Activated naive CD8-positive, alpha-beta T cell treated with anti-CD3 and anti-CD28 coated beads, Interleukin-2, amount 50 U/mL, for 16 hours (primary cell): ENCODE results near the gene SLC2A4RG.

Experiments
- DNase-seq: peaks from one replicate; pipeline ENCODE4 v3.0.0-alpha.2; 2020; ENCODE audit warnings: low read depth, low spot score

SLC2A4RG gene

DNA sequence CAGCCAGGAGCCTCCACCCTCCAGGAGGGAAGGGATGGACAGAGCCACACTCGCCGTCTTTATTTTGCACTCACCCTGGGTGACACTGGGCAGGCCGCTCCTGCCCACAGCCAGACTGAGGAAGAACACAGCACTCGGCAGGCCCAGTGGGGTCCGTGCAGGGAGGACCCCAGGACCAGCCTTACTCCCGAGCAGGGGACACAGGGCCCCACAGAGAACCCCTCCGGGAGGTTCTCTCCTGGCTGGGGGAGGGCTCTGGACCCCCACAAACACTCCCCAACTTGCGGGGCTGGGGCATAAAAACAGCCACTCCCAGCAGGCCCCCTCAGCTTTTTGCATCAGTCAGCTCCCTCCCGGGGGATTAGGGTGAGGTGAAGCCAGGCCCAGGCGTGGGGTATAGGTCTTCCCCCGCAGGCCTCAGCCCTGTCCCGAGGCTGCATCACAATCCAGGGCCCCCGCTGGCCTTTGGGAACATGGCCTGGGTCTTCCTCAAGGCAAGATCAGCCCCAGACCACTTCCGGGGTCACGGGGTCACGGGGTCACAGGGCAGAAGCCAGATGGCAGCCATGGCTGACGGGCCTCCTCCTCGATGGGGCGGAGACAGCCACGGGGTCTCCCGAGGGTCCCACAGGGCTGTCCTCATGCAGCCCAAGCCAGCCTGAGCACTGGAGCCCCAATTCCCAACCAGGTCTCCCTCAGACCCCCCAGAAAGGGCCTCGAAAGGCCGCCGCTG lies 39.9 kb upstream of the SLC2A4RG start:
- DNase-seq: no peak

DNA sequence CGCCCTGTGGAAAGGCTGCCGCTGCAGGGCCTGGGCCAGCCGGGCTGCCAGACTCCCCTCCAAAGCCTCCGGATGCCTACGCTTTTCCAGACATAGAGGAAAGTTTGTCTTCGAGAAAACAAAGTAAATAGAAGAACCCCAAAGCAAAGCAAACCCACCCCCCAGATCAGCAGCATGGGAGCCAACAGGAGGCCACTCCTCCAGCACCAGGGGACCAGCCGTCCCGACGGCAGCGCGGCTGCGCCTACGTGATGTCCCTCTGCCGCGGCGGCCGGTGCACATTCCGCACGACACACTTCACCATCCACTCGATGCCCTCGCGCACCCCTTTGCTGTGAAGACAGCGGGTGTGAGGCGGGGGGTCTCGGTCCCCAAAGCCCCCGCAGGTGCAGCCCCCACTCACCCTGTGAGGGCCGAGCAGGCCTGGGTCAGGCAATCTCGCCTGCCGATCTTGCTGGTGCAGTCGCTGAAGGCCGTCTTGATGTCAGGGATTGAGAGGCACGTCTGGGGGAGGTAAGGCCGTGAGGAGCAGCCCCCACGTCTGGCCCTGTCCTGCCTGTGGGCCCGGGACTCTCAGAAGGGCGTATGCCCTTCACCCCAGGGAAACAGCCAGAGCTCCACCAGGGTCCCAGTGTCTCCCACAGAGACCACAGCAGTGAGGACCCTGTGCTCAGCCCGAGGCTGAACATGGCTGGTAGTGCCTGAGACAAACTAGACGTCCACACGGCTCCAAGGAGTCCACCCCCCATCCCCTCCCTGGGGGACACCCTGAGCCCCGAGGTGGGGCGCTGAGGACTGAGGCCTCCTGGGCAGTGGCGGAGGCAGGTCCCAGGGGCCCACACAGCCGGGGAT lies 39.2 kb upstream of the SLC2A4RG start:
- DNase-seq: no peak

- no peak for DNase-seq
Measured at GRCh38 chr20:63701051-63701328, 38.6 kb upstream of the SLC2A4RG start.

DNA sequence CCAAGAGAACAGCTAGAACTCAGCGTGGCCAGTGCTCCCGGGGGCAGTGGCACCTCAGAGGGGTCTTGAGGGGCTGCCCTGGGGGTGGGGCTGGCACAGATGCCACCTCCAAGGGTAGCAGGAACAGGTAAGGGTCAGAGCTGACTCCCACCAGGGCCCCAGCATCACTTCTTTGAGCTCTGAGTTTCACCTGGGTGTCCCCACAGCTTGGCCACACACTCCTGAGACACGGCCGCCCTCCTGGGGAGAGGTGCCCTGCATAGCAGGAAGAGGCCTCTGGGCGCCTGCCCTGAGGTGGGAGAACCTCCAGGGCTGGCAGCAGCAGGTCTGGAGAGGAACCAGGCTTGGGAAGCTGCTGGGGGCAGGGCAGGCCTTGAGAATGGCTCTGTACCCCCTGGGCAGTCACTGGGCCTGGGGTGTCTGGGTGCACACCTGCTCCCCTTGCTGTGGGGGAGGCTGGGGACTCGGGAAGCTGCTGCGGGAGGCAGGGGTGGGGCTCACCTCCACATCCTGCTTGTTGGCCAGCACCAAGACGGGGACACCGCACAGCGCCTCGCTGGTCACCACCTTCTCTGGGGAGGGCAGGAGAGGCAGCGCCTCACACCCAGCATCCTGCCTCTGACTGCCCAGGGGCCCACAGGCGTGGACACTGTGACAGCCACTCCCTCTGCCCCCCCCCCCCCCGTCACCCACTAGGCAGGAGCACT lies 38.1 kb upstream of the SLC2A4RG start:
- no peak for DNase-seq

- DNase-seq: no peak
Measured at GRCh38 chr20:63702036-63702665, 37.4 kb upstream of the SLC2A4RG start.

DNA sequence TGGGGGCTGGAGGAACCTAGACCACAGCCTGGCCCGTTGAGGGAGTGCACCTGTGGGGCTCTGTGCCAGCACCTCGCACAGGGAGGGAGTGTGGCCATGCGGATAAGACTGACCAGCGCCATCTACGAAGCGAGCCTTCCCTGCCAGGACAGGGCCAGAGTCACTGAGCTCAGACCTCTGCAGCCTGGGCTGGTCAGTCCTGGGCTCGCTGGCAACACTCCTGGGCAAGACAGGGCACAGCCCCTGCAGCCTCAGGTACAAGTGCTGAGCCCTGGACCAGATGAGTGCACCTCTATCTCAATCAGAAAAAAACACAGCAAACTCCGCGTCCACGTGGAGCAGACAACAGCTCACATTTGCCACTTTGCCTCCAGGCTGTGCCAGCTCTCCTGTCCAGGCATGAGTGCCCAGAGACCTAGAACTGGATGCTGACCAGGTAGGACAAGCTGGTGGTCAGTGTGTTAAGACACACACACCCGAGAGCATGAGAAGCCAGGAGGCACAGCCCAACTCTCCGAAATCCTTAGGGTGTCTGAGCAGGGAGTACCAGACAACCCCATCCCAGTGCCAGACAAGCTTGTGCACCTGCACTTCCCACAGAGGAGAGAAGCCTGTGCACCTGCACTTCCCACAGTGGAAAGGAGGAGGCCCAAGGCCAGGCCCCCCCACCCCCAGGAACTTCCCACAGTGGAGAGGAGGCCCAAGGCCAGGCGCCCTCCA lies 36.7 kb upstream of the SLC2A4RG start:
- no peak for DNase-seq

- DNase-seq: no peak
Measured at GRCh38 chr20:63703471-63703975, 36.1 kb upstream of the SLC2A4RG start.

DNA sequence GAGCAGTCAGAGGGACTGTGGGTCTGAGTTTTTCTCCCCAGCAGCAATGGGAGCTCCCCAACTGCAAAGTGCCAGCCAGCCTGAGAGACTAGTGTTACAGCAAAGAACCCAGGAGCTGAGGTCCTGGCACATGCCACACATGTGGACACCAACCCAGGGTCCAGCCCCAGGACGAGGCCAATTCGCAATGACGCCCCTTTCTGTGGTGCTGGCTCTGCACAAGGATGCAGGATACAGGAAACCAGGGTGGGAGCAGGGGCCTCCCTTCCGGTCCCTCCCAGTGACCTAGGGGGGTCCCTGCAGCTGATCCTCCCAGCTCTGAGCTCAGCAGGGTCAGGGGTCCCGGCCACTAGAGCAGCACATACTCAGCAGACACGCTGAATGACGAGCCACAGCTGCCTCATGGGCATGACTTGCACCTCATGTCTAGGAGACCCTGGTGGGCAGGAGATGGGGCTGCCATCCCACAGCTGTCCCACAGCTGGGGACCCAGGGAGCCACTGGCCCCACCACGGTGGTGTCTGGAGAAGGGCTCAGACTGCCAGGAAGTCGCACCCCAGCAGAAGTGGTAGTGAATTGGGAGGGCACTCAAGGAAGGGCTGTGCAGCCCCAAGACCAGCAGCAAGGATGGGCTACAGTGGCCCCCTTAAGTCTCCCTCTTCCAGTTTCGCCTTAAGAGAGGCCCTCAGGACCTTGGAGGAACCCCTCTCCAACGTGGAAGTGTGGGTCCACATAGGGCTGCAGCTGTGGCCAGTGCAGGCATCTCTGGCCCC lies 35.4 kb upstream of the SLC2A4RG start:
- DNase-seq: no peak

GRCh38 chr20:63704749-63705117 lies 34.8 kb upstream of the SLC2A4RG start:
- no peak for DNase-seq

GRCh38 chr20:63705232-63706026 lies 34.1 kb upstream of the SLC2A4RG start:
- no peak for DNase-seq

GRCh38 chr20:63706027-63706695 lies 33.4 kb upstream of the SLC2A4RG start:
- DNase-seq: no peak

GRCh38 chr20:63706852-63707557 lies 32.6 kb upstream of the SLC2A4RG start:
- no peak for DNase-seq

- DNase-seq: peak; percentile 70
Measured at GRCh38 chr20:63707558-63708300, 31.8 kb upstream of the SLC2A4RG start, which contains the start of the genes ARFRP1 and ZGPAT. ARFRP1 (minus strand) TSS chr20:63707976; CDS start chr20:63707091, 885 bp downstream. ZGPAT (plus strand) TSS chr20:63708039; CDS start chr20:63708581, 542 bp downstream.

DNA sequence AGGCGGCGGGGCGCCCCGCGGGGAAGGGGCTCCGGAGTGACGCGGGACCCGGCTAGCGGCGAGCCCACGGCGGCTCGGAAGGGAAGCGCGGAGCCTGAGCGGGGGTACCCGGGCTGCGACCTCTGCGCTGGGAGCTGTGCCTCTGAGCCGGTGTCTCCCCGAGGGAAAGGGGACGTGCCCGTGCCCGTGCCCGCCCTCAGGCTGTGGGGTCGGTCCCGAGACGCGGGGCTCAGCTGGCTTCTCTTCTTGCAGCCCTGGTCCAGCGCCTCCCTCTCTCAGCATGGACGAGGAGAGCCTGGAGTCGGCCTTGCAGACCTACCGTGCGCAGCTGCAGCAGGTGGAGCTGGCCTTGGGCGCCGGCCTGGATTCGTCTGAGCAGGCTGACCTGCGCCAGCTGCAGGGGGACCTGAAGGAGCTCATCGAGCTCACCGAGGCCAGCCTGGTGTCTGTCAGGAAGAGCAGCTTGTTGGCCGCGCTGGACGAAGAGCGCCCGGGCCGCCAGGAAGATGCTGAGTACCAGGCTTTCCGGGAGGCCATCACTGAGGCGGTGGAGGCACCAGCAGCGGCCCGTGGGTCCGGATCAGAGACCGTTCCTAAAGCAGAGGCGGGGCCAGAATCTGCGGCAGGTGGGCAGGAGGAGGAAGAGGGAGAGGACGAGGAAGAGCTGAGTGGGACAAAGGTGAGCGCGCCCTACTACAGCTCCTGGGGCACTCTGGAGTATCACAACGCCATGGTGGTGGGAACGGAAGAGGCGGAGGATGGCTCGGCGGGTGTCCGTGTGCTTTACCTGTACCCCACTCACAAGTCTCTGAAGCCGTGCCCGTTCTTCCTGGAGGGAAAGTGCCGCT lies 31.1 kb upstream of the SLC2A4RG start:
- no peak for DNase-seq

GRCh38 chr20:63709149-63709527 lies 30.4 kb upstream of the SLC2A4RG start:
- no peak for DNase-seq

DNA sequence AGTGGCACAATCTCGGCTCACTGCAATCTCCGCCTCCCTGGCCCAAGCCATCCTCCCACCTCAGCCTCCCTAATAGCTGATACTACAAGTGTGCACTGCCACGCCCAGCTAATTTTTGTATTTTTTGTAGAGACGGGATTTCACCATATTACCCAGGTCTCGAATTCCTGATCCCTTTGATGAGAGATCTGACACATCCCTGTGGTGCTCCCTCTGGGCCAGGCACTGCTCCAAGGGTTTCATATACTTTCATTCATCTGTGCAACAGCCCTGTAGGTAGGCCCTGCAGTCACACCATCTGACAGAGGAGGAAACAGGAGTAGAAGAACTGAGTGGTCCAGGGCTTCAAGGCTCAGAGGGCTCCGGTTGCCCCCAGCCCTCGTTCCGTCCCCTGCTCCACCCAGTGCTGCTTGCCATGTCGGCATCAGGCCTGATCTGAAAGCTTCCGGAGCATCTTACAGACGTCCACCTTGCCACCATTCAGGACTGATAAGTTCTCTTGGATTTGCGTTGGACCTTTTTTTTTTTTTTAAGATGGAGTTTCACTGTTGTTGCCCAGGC lies 28.4 kb upstream of the SLC2A4RG start:
- no peak for DNase-seq
